Measurements from ENCODE around the gene APCDD1.

DNA sequence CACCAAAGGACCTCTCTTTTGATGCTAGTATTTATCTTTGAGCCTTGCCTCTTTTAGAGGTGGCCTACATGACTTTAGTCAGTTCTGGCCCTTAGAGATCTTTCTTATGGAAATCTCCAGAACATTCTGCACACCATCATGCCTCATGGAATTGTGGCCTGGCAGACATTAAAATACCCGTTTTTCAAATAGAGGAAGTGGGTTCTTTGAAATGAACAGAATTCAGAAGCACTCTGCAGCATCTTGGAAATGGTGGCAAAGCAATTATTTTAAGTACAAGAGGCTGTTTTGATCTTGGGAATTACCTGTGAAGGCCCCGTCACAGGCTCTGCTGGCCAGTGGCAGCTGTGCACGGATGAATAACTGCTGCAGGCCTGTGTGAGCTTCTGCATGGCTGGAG, 40.7 kb upstream of the APCDD1 start:
- TF ChIP-seq GLIS3 (CRISPR knock-in tag; IDR thresholded peaks at IDR 0.05), result no peak
- TF ChIP-seq ZFP30 (CRISPR knock-in tag; IDR thresholded peaks at IDR 0.05), result no peak
- no peak for TF ChIP-seq ZNF70 (CRISPR knock-in tag; IDR thresholded peaks at IDR 0.05)
- no peak for TF ChIP-seq TCF4 (CRISPR knock-in tag; IDR thresholded peaks at IDR 0.05; ENCODE audit: borderline replicate concordance)

Measured in SK-N-SH treated with all-trans-retinoic acid at 6 μM for 48 hours (cell line).